Gastrocnemius medialis (tissue), 4 donors: ENCODE results near the gene ZNF276. TPM values are rescaled to one million over a fixed set of nuclear protein-coding genes. Genes with fewer than 3 reads are reported as not detected.

Experiments
- ATAC-seq, 2 donors: fragments of 150-250 bp; one replicate each; pipeline ENCODE4 v1.9.1; 2016
- DNase-seq, 2 donors: peaks; one replicate each; pipeline ENCODE4 v3.0.0-alpha.2; 2019
- H3K27ac ChIP-seq, 4 donors: fragments of 200-600 bp; sonication (generic); 1 replicate in 1 of 4; 2 replicates in 3 of 4; pipeline ENCODE4 v1.5.1; 2016 to 2018; ENCODE audit warnings: mild to moderate bottlenecking in 2 of 4, moderate library complexity in 1 of 4
- H3K27me3 ChIP-seq, 3 donors: fragments of 200-600 bp; sonication (generic) in 2 of 3; 1 replicate in 1 of 3; 2 replicates in 2 of 3; pipeline versions ENCODE4 v1.5.1 to v1.6.0; 2016 to 2019; ENCODE audit warnings: mild to moderate bottlenecking in 1 of 3, moderate library complexity in 1 of 3
- H3K36me3 ChIP-seq, 2 donors: fragments of 200-600 bp; sonication (generic) in 1 of 2; one replicate each; pipeline ENCODE4 v1.5.1; 2017 to 2018
- H3K4me1 ChIP-seq, 2 donors: fragments of 200-600 bp; sonication (generic) in 1 of 2; one replicate each; pipeline ENCODE4 v1.5.1; 2016 to 2017; ENCODE audit warnings: mild to moderate bottlenecking in 2 of 2
- H3K4me3 ChIP-seq, 4 donors: fragments of 200-600 bp; sonication (generic) in 3 of 4; 1 replicate in 1 of 4; 2 replicates in 3 of 4; pipeline ENCODE4 v1.5.1; 2016 to 2019; ENCODE audit warnings: mild to moderate bottlenecking in 2 of 4
- H3K9me3 ChIP-seq, 3 donors: fragments of 200-600 bp; sonication (generic) in 2 of 3; 1 replicate in 1 of 3; 2 replicates in 2 of 3; pipeline ENCODE4 v1.5.1; 2016 to 2019
- POLR2A ChIP-seq, 2 donors: fragments of 450-650 bp; IDR thresholded peaks; one replicate each; pipeline ENCODE4 v1.6.1; 2017; ENCODE audit warnings: antibody characterized with exemption in 2 of 2, mild to moderate bottlenecking in 2 of 2, moderate library complexity in 2 of 2
- in situ Hi-C, 4 donors: fragments of 200-750 bp; cut with MboI; loops; one replicate each; pipeline versions ENCODE4 v1.15.0 to v1.8.0; 2017; ENCODE audit warnings: low sequenced_read_pairs in 4 of 4
- intact Hi-C: fragments of 100-400 bp; cut with DNase I; formaldehyde crosslinking; loops from one replicate; pipeline ENCODE4 v1.15.1; 2023; ENCODE audit warnings: low total_unique reads
- total RNA-seq, 4 donors: library from RNA; depleted of rRNA; stranded (reverse); fragments of >200 nt; gene quantifications; one replicate each; pipeline versions ENCODE4 v1.1.0 to v1.2.3, GENCODE V29; 2016
- TF ChIP-seq, protein P1 (sequence below), 5 experiments: fragments of 450-650 bp in 3 of 5; fragments of 200-600 bp in 2 of 5; sonication (generic) in 2 of 5; IDR thresholded peaks in 4 of 5; conservative IDR thresholded peaks in 1 of 5; 1 replicate in 4 of 5; 2 replicates in 1 of 5; pipeline ENCODE4 v1.5.1; 2016 to 2019; ENCODE audit warnings: antibody characterized with exemption in 5 of 5, mild to moderate bottlenecking in 3 of 5, moderate library complexity in 3 of 5

Gene ZNF276
- total RNA-seq, 4 donors from 2014 or later = 11.1 to 13.6 (median 11.5) TPM

DNA sequence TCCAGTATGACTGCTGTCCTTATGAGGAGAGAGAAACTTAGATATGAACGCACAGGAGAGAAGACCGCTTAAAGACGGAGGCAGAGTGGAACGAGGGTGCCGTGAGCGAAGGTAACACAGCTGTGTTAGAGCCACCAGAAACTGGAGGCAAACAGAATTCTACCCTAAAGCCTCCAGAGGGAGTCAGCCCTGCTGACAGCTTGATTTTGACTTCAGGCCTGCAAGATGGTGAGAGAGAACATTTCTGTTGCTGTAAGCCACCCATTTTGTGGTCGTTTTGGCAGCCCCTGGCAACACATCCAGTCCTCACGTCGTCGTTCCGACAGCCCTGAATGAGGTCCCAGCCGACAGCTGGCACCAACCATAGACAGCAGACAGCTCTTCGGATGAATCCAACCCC lies 17.1 kb upstream of the ZNF276 start:
- DNase-seq = no peak
- no peak overlapping the region for H3K4me3 ChIP-seq
- H3K9me3 ChIP-seq = no peaks in the 10 kb centered on the region
- TF ChIP-seq POLR2A (IDR thresholded peaks at IDR 0.05) = no peak
- TF ChIP-seq, protein P1, sequence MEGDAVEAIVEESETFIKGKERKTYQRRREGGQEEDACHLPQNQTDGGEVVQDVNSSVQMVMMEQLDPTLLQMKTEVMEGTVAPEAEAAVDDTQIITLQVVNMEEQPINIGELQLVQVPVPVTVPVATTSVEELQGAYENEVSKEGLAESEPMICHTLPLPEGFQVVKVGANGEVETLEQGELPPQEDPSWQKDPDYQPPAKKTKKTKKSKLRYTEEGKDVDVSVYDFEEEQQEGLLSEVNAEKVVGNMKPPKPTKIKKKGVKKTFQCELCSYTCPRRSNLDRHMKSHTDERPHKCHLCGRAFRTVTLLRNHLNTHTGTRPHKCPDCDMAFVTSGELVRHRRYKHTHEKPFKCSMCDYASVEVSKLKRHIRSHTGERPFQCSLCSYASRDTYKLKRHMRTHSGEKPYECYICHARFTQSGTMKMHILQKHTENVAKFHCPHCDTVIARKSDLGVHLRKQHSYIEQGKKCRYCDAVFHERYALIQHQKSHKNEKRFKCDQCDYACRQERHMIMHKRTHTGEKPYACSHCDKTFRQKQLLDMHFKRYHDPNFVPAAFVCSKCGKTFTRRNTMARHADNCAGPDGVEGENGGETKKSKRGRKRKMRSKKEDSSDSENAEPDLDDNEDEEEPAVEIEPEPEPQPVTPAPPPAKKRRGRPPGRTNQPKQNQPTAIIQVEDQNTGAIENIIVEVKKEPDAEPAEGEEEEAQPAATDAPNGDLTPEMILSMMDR (IDR thresholded peaks at IDR 0.05 in 4 of 5, conservative IDR thresholded peaks at IDR 0.05 in 1 of 5) = no peak
- H3K27me3 ChIP-seq = peaks cover 0 to 19% (median 5%) of the 10 kb centered on the region in 3 donors
- H3K27ac ChIP-seq = no peak overlapping the region
- no peak for ATAC-seq
- intact Hi-C loops = no loop called here
- in situ Hi-C loops = loop anchor here in 2 of 4 donors (10.0 kb wide), 2 partner anchors 91 to 171 kb away; partner anchors contain the start of gene TCF25 (in 1 of the 2)
- no peaks in the 10 kb centered on the region for H3K36me3 ChIP-seq
- peaks cover 15 to 17% of the 10 kb centered on the region in 2 donors for H3K4me1 ChIP-seq

DNA sequence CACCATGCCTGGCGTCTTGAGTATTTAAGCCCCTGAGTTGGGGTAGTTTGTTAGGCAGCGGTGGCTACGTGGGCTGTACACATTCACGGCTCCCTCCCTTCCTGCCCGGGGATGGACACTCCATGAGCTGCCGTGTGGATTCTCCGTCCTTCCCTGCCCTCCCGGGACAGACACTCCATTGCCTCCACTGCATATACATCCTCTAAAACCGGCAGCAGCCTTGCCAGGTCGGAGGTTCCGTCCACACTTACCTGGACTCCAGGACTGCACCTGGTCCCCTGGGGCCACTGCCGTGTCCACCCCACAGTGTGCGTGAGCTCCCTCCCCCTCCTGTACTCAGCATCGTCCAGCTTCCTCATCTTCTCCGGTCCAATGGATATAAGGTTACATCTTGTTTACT lies 16.3 kb upstream of the ZNF276 start:
- intact Hi-C loops = no loop called here
- no peaks in the 10 kb centered on the region for H3K9me3 ChIP-seq
- peaks cover 10 to 12% of the 10 kb centered on the region in 2 donors for H3K4me1 ChIP-seq
- DNase-seq (no peak), ATAC-seq (no peak)
- H3K27me3 ChIP-seq = peaks cover 0 to 19% (median 5%) of the 10 kb centered on the region in 3 donors
- H3K27ac ChIP-seq = no peak overlapping the region
- no peak overlapping the region for H3K4me3 ChIP-seq
- in situ Hi-C loops = loop anchor here in 2 of 4 donors (10.0 kb wide), 2 partner anchors 90 to 170 kb away; partner anchors contain the start of gene TCF25 (in 1 of the 2)
- H3K36me3 ChIP-seq = no peaks in the 10 kb centered on the region
- TF ChIP-seq, protein P1 (IDR thresholded peaks at IDR 0.05 in 4 of 5, conservative IDR thresholded peaks at IDR 0.05 in 1 of 5) = no peak
- TF ChIP-seq POLR2A (IDR thresholded peaks at IDR 0.05) = no peak

DNA sequence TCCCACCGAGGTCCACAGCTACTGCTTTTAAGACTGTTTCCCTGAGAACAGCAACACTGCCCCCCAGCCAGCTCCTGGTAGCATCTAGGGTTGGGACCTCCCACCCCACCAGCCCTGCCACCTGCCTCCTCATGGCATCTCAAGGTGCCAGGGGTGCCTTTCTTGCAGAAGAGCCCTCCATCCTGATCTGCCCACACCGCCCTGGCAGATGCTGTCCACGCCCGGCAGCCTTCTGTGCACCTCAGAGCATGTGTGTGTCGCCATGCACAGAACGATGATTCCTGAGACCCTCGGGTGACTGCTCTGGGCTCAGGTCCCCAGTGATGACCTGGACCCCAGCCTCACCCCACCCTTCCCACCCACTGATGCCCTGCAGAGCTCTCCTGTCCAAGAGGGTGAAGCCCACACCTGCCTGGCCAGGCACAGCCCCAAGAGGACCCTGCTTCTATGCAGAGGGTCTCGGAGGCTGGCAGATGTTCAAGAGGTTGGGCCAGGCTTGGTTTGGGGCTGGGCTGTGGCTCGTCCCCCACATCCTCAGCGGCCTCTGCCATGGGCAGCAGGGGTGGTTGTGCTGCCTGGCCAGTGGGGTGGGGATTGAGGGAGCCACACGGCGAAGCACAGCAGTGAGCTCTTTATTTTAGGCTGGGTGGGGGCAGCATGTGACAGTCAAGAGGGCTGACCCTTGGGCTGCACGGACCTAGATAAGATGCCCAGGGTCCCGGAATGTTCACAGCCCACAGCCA lies 14.6 kb upstream of the ZNF276 start:
- TF ChIP-seq, protein P1 (IDR thresholded peaks at IDR 0.05 in 4 of 5, conservative IDR thresholded peaks at IDR 0.05 in 1 of 5) = no peak
- no peak for TF ChIP-seq POLR2A (IDR thresholded peaks at IDR 0.05)
- DNase-seq = no peak
- in situ Hi-C loops = loop anchor here in 2 of 4 donors (10.0 kb wide), 2 partner anchors 88 to 168 kb away; partner anchors contain the start of gene TCF25 (in 1 of the 2)

DNA sequence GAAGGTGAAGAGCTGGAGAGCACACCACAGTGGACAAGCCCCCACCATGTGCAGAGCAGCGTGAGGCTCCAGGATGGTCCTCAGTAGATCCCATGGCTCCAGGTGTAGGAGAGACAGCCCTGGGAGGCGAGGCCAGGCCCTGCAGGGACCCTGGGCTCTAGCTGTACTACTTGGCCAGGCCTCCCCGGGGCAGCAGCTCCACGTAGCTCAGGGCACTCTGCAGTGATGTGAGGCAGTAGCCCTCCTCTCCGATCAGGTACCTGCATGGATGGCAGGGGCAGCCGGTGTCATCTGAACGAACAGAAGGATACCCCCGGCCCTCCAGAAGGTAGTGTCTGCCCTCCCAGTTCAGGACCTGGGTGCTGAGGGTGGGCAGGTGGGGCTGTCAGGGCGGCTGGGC lies 13.6 kb upstream of the ZNF276 start:
- intact Hi-C loops (no loop called here), in situ Hi-C loops (loop anchor here in 2 of 4 donors (10.0 kb wide), 2 partner anchors 87 to 167 kb away; partner anchors contain the start of gene TCF25 (in 1 of the 2))
- Histone ChIP-seq H3K27ac (no peak overlapping the region), H3K36me3 (no peaks in the 10 kb centered on the region), H3K27me3 (peaks cover 5 to 14% (median 6%) of the 10 kb centered on the region in 3 donors), H3K4me3 (no peak overlapping the region), H3K4me1 (no peaks in the 10 kb centered on the region), H3K9me3 (no peaks in the 10 kb centered on the region)
- no peak for DNase-seq
- ATAC-seq = no peak
- TF ChIP-seq, protein P1 (IDR thresholded peaks at IDR 0.05 in 4 of 5, conservative IDR thresholded peaks at IDR 0.05 in 1 of 5) = no peak
- TF ChIP-seq POLR2A (IDR thresholded peaks at IDR 0.05) = no peak

More for the DNA sequence above, 14.6 kb upstream of the ZNF276 start:
- ATAC-seq = no peak
- H3K27me3 ChIP-seq = peaks cover 0 to 14% (median 5%) of the 10 kb centered on the region in 3 donors
- no peak overlapping the region for H3K4me3 ChIP-seq
- H3K9me3 ChIP-seq = no peaks in the 10 kb centered on the region
- H3K4me1 ChIP-seq = no peaks in the 10 kb centered on the region
- no peak overlapping the region for H3K27ac ChIP-seq
- no peaks in the 10 kb centered on the region for H3K36me3 ChIP-seq
- intact Hi-C loops = no loop called here
